SK-N-SH (cell line): ENCODE data around the gene AUTS2. TPM values are rescaled to one million over a fixed set of nuclear protein-coding genes. Genes with fewer than 3 reads are reported as not detected.

Experiments used
- CTCF ChIA-PET: fragments of 300-600, 350-600 bp; formaldehyde crosslinking; extraction: SDS; loops from one replicate; lab custom pipeline; 2021; lab: Yijun Ruan, JAX
- POLR2A ChIA-PET: fragments of 350-600 bp; sonication (Branson Sonifier 250); formaldehyde crosslinking; extraction: SDS; loops from one replicate; lab custom pipeline; 2020; ENCODE audit warnings: antibody characterized with exemption, inconsistent platforms; lab: Yijun Ruan, JAX
- DNase-seq: peaks from one replicate; pipeline ENCODE4 v3.0.0; 2012
- H2AFZ ChIP-seq: fragments of 200-600 bp; sonication (generic); 2 replicates; pipeline ENCODE4 v1.8.1; 2016; ENCODE audit warnings: antibody characterized with exemption, mild to moderate bottlenecking, low read depth
- H3F3A ChIP-seq: fragments of 200-600 bp; sonication (generic); replicated peaks from 2 replicates; pipeline ENCODE3; 2016; ENCODE audit warnings: antibody characterized with exemption, mild to moderate bottlenecking; ENCODE audit not compliant: insufficient read depth
- H3K27ac ChIP-seq, 2 experiments: fragments of 200-500 bp in 1 of 2; fragments of 200-600 bp in 1 of 2; sonication (Bioruptor generic) in 1 of 2; sonication (generic), shearing (Covaris generic) in 1 of 2; 2 replicates each; pipeline versions ENCODE4 v1.5.1 to v1.6.1; 2014 to 2016; ENCODE audit warnings: low read depth in 2 of 2, inconsistent platforms in 1 of 2, low read length in 1 of 2, mild to moderate bottlenecking in 1 of 2, mixed read lengths in 1 of 2
- H3K27me3 ChIP-seq: fragments of 200-600 bp; sonication (generic), shearing (Covaris generic); 2 replicates; pipeline ENCODE4 v1.6.1; 2016; ENCODE audit warnings: mixed run types; ENCODE audit not compliant: insufficient read depth
- H3K36me3 ChIP-seq, 2 experiments: fragments of 200-500 bp in 1 of 2; fragments of 200-600 bp in 1 of 2; sonication (Bioruptor generic) in 1 of 2; sonication (generic) in 1 of 2; replicated peaks in 1 of 2; 2 replicates each; pipeline versions ENCODE3 to v1.5.1; 2014 to 2016; ENCODE audit warnings: low read length in 1 of 2, mild to moderate bottlenecking in 1 of 2; ENCODE audit not compliant: insufficient read depth in 2 of 2, control insufficient read depth in 1 of 2
- H3K4me1 ChIP-seq, 2 experiments: fragments of 200-500 bp in 1 of 2; fragments of 200-600 bp in 1 of 2; sonication (Bioruptor generic) in 1 of 2; sonication (generic), shearing (Covaris generic) in 1 of 2; 2 replicates each; pipeline versions ENCODE4 v1.5.1 to v1.6.1; 2014 to 2016; ENCODE audit warnings: low read depth in 1 of 2, low read length in 1 of 2, mixed run types in 1 of 2; ENCODE audit not compliant: insufficient read depth in 2 of 2, control insufficient read depth in 1 of 2
- H3K4me2 ChIP-seq: fragments of 200-600 bp; sonication (generic), shearing (Covaris generic); 2 replicates; pipeline ENCODE4 v1.6.1; 2017; ENCODE audit warnings: mixed run types
- H3K4me3 ChIP-seq, 2 experiments: fragments of 200-500 bp in 1 of 2; fragments of 200-600 bp in 1 of 2; sonication (Bioruptor generic) in 1 of 2; sonication (generic), shearing (Covaris generic) in 1 of 2; 2 replicates each; pipeline versions ENCODE4 v1.5.1 to v1.8.1; 2014 to 2016; ENCODE audit warnings: low read depth in 2 of 2, inconsistent platforms in 1 of 2, low read length in 1 of 2, mild to moderate bottlenecking in 1 of 2, mixed read lengths in 1 of 2, moderate library complexity in 1 of 2
- H3K79me2 ChIP-seq: fragments of 200-600 bp; sonication (generic); 2 replicates; pipeline ENCODE4 v1.8.1; 2017; ENCODE audit warnings: mild to moderate bottlenecking; ENCODE audit not compliant: insufficient read depth
- H3K9ac ChIP-seq: fragments of 200-600 bp; sonication (generic); 2 replicates; pipeline ENCODE4 v1.6.1; 2017; ENCODE audit warnings: mixed run types
- H3K9me2 ChIP-seq: fragments of 200-600 bp; sonication (generic); 2 replicates; pipeline ENCODE4 v1.6.1; 2017; ENCODE audit warnings: mixed run types
- H3K9me3 ChIP-seq: fragments of 200-600 bp; sonication (generic); 2 replicates; pipeline ENCODE4 v1.6.1; 2017; ENCODE audit warnings: mixed run types, mild to moderate bottlenecking, moderate library complexity
- H4K20me1 ChIP-seq: fragments of 200-600 bp; sonication (generic); 2 replicates; pipeline ENCODE4 v1.6.1; 2017; ENCODE audit warnings: mild to moderate bottlenecking, mixed run types; ENCODE audit not compliant: insufficient read depth
- ELF1 ChIP-seq: IDR thresholded peaks from 2 replicates; pipeline ENCODE4 v1.4.0; 2012
- EP300 ChIP-seq, 2 experiments: IDR thresholded peaks; 2 replicates each; pipeline versions ENCODE4 v1.4.0 to v1.6.1; 2012; ENCODE audit warnings: borderline replicate concordance in 1 of 2, low read depth in 1 of 2, low read length in 1 of 2
- EZH2phosphoT487 ChIP-seq: fragments of 200-600 bp; sonication (generic); IDR thresholded peaks from 2 replicates; pipeline ENCODE4 v1.6.1; 2017; ENCODE audit warnings: low read depth, mixed run types, mild to moderate bottlenecking, antibody characterized with exemption, moderate library complexity, borderline replicate concordance
- GATA2 ChIP-seq: sonication (generic); formaldehyde crosslinking; IDR thresholded peaks from 2 replicates; pipeline ENCODE4 v1.5.0; 2020; ENCODE audit warnings: mild to moderate bottlenecking, missing genetic modification reagents
- MEF2A ChIP-seq: IDR thresholded peaks from 2 replicates; pipeline ENCODE4 v1.4.0; 2012; ENCODE audit warnings: low read depth, borderline replicate concordance
- NRF1 ChIP-seq: IDR thresholded peaks from 2 replicates; pipeline ENCODE4 v1.6.1; 2012; ENCODE audit warnings: low read depth, mild to moderate bottlenecking, low read length
- POLR2AphosphoS5 ChIP-seq: IDR thresholded peaks from 2 replicates; pipeline ENCODE4 v1.6.1; 2012; ENCODE audit warnings: low read depth, low read length
- RFX5 ChIP-seq: IDR thresholded peaks from 2 replicates; pipeline ENCODE4 v1.6.1; 2012; ENCODE audit warnings: mild to moderate bottlenecking, improper control_type of control experiment, low read length
- TAF1 ChIP-seq: IDR thresholded peaks from 2 replicates; pipeline ENCODE4 v1.6.1; 2012; ENCODE audit warnings: low read depth, mild to moderate bottlenecking, low read length, moderate library complexity, borderline replicate concordance
- TEAD4 ChIP-seq: IDR thresholded peaks from 2 replicates; pipeline ENCODE4 v1.4.0; 2012; ENCODE audit warnings: mild to moderate bottlenecking, borderline replicate concordance; ENCODE audit not compliant: insufficient read depth
- WGBS: methylation state at CpG from one replicate; pipeline ENCODE4 v1.1.6; 2017; ENCODE audit warnings: low lambda C conversion rate; 5-methylcytosine and 5-hydroxymethylcytosine counted together
- polyA plus RNA-seq, 3 experiments: library from polyadenylated mRNA; depleted of rRNA; stranded (reverse); fragments of >200 nt; gene quantifications; 2 replicates each; pipeline ENCODE4 v1.2.3, GENCODE V29; 2012
- TF ChIP-seq, protein P1 (sequence below): fragments of 150-350 bp; IDR thresholded peaks from 2 replicates; pipeline ENCODE4 v1.6.1; 2017; ENCODE audit warnings: antibody characterized with exemption, low read length, low read depth, borderline replicate concordance
- TF ChIP-seq, protein P2 (sequence below): IDR thresholded peaks from 2 replicates; pipeline ENCODE4; 2012

The AUTS2 gene
- polyA plus RNA-seq, 1 of the 3 experiments (the other 2 are of a cell fraction) = 15.6 TPM

DNA sequence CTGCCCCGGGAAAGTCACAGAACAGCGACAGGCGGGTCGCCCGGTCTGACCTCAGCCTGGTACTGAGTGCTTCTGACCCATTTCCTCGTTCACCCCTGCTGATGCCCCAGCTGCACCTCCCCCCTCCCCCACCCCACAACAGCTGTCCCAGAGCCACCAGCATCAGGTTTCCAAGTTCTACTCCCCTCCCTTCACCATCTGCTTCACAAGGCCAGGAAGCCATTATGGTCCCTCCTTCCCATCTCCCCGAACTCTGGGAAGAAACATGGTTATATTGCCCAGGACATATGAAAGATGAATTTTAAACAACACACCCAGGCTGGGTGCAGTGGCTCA, 1231.8 kb downstream of the AUTS2 start:
- Histone ChIP-seq H3K4me3 (no peak overlapping the region), H3K79me2 (no peaks in the 10 kb centered on the region), H3K36me3 (no peaks in the 10 kb centered on the region), H3K4me2 (no peak overlapping the region), H3F3A (no peaks in the 10 kb centered on the region), H3K27me3 (no peaks in the 10 kb centered on the region), H3K9ac (no peak overlapping the region), H4K20me1 (no peaks in the 10 kb centered on the region), H3K27ac (no peak overlapping the region), H2AFZ (no peak overlapping the region), H3K9me2 (no peaks in the 10 kb centered on the region), H3K4me1 (no peaks in the 10 kb centered on the region; a peak in 1 of 4 replicates), H3K9me3 (no peaks in the 10 kb centered on the region)
- ChIA-PET POLR2A (no interaction called here), CTCF (interaction anchor here (0.8 to 4.9 kb wide), 19 partner anchors 11 to 911 kb away, joined by 3 to 48 read pairs (median 10); no protein-coding TSS in a partner anchor)
- WGBS = 60% methylated on average over 5 of the region's 7 CpGs
- DNase-seq = no peak
- no peak for TF ChIP-seq TEAD4
- no peak for TF ChIP-seq MEF2A
- TF ChIP-seq EP300 (IDR thresholded peaks at IDR 0.05; ENCODE audit: borderline replicate concordance in 1 of 2, low read depth in 1 of 2, low read length in 1 of 2) = no peak
- no peak for TF ChIP-seq NRF1
- TF ChIP-seq POLR2AphosphoS5 = no peak
- no peak for TF ChIP-seq RFX5
- TF ChIP-seq TAF1 = no peak
- no peak for TF ChIP-seq EZH2phosphoT487
- TF ChIP-seq, protein P1, sequence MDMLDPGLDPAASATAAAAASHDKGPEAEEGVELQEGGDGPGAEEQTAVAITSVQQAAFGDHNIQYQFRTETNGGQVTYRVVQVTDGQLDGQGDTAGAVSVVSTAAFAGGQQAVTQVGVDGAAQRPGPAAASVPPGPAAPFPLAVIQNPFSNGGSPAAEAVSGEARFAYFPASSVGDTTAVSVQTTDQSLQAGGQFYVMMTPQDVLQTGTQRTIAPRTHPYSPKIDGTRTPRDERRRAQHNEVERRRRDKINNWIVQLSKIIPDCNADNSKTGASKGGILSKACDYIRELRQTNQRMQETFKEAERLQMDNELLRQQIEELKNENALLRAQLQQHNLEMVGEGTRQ = no peak
- TF ChIP-seq ELF1 = no peak
- TF ChIP-seq, protein P2, sequence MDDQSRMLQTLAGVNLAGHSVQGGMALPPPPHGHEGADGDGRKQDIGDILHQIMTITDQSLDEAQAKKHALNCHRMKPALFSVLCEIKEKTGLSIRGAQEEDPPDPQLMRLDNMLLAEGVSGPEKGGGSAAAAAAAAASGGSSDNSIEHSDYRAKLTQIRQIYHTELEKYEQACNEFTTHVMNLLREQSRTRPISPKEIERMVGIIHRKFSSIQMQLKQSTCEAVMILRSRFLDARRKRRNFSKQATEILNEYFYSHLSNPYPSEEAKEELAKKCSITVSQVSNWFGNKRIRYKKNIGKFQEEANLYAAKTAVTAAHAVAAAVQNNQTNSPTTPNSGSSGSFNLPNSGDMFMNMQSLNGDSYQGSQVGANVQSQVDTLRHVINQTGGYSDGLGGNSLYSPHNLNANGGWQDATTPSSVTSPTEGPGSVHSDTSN = no peak
- TF ChIP-seq, all 33 proteins: peak for 0

DNA sequence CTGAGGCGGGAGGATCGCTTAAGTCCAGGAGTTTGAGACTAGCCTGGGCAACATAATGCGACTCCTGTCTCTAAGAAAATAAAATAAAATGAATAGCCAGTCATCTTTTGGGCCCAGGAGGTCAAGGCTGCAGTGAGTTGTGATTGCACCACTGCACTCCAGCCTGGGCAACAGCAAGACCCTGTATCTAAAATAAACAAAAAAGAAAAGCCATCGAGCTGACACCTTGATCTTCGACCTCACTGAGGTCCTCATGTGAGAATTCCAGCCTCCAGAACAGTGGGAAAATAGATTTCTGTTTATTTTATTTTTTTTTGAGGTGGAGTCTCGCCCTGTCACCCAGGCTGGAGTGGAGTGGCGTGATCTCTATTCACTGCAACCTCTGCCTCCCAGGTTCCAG, 1232.2 kb downstream of the AUTS2 start:
- no peaks in the 10 kb centered on the region for H3F3A ChIP-seq
- ChIA-PET POLR2A (no interaction called here), CTCF (interaction anchor here (1.0 to 4.9 kb wide), 14 partner anchors 12 to 907 kb away, joined by 3 to 48 read pairs (median 11); no protein-coding TSS in a partner anchor)
- H4K20me1 ChIP-seq = no peaks in the 10 kb centered on the region
- TF ChIP-seq RFX5 = no peak
- no peak for TF ChIP-seq EP300 (IDR thresholded peaks at IDR 0.05; ENCODE audit: borderline replicate concordance in 1 of 2, low read depth in 1 of 2, low read length in 1 of 2)
- no peak for TF ChIP-seq NRF1
- no peak for TF ChIP-seq GATA2
- no peaks in the 10 kb centered on the region for H3K79me2 ChIP-seq
- no peaks in the 10 kb centered on the region; a peak in 1 of 4 replicates for H3K4me1 ChIP-seq
- WGBS = 49% methylated on average over 7 of the region's 7 CpGs
- H3K27ac ChIP-seq = no peak overlapping the region
- no peak for DNase-seq
- H3K4me2 ChIP-seq = no peak overlapping the region
- H3K36me3 ChIP-seq = no peaks in the 10 kb centered on the region
- H2AFZ ChIP-seq = no peak overlapping the region
- no peaks in the 10 kb centered on the region for H3K27me3 ChIP-seq
- no peaks in the 10 kb centered on the region for H3K9me3 ChIP-seq
- H3K9ac ChIP-seq = no peak overlapping the region
- H3K4me3 ChIP-seq = no peak overlapping the region
- no peaks in the 10 kb centered on the region for H3K9me2 ChIP-seq
